Ishikawa (cell line): ENCODE results near the gene SLC12A3.

Source experiments
- CEBPB ChIP-seq: IDR thresholded peaks from 2 replicates; pipeline ENCODE4 v1.6.1; 2012
- EP300 ChIP-seq: IDR thresholded peaks from 2 replicates; pipeline ENCODE4 v1.6.1; 2012; ENCODE audit warnings: borderline replicate concordance
- REST ChIP-seq: IDR thresholded peaks from 2 replicates; pipeline ENCODE4 v1.6.1; 2012; ENCODE audit warnings: low read depth, mild to moderate bottlenecking
- TAF1 ChIP-seq: IDR thresholded peaks from 2 replicates; pipeline ENCODE4 v1.6.1; 2012; ENCODE audit warnings: low read depth, mild to moderate bottlenecking

GRCh38 chr16:56847173-56847910, 17.7 kb upstream of the SLC12A3 start:
- TF ChIP-seq TAF1 (no peak), EP300 (no peak), REST (no peak), CEBPB (no peak)
